Activated CD8-positive, alpha-beta memory T cell treated with anti-CD3 and anti-CD28 coated beads for 24 hours (primary cell): ENCODE measurements around the gene ZNF276.
A peak's percentile ranks its signal among the peaks of the same experiment; 100 is the strongest.
"Not testable (repeated sequence)": the region's sequence is repeated elsewhere in the genome, so short reads cannot be mapped to it uniquely, and the experiment has no call there.

Source experiments
- DNase-seq: peaks from one replicate; pipeline ENCODE4 v3.0.0-alpha.2; 2020

ZNF276 gene

GRCh38 chr16:89720813-89721545, at the start of gene ZNF276, which contains the start of gene VPS9D1:
TSS of gene ZNF276 (plus strand) at chr16:89721537. CDS start at chr16:89721641, 104 bp downstream.
TSS of gene VPS9D1 (minus strand) at chr16:89720898. CDS start at chr16:89720861, 37 bp downstream.
- DNase-seq, result peak; percentile 94

GRCh38 chr16:89671565-89671964, 49.8 kb upstream of the ZNF276 start:
- not testable (repeated sequence) for DNase-seq

- no peak for DNase-seq
These were observed 49.0 kb upstream of the ZNF276 start for GRCh38 chr16:89672177-89672941.

GRCh38 chr16:89678258-89678657, 43.1 kb upstream of the ZNF276 start:
- DNase-seq, result no peak

- DNase-seq, result no peak
These were observed 35.4 kb upstream of the ZNF276 start for GRCh38 chr16:89685916-89686315.

GRCh38 chr16:89686520-89687091, 34.7 kb upstream of the ZNF276 start, which contains the start of gene CDK10:
TSS of gene CDK10 (plus strand) at chr16:89686689. CDS start at chr16:89686711, 22 bp downstream.
- peak; percentile 99 for DNase-seq

- no peak for DNase-seq
These were observed 34.0 kb upstream of the ZNF276 start for GRCh38 chr16:89687092-89687940.

- DNase-seq, result no peak
These were observed 32.9 kb upstream of the ZNF276 start for GRCh38 chr16:89688395-89688794.

GRCh38 chr16:89689142-89689541, 32.2 kb upstream of the ZNF276 start:
- DNase-seq, result no peak

GRCh38 chr16:89689621-89690020, 31.7 kb upstream of the ZNF276 start:
- DNase-seq, result not testable (repeated sequence)

GRCh38 chr16:89690392-89690901, 30.9 kb upstream of the ZNF276 start:
- DNase-seq, result no peak

- no peak for DNase-seq
These were observed 29.9 kb upstream of the ZNF276 start for GRCh38 chr16:89691231-89691985.

- DNase-seq, result no peak
These were observed 29.3 kb upstream of the ZNF276 start for GRCh38 chr16:89691986-89692569.

- no peak for DNase-seq
These were observed 28.0 kb upstream of the ZNF276 start for GRCh38 chr16:89693289-89693731.

GRCh38 chr16:89693931-89694783, 27.2 kb upstream of the ZNF276 start:
- no peak for DNase-seq

GRCh38 chr16:89694784-89695085, 26.6 kb upstream of the ZNF276 start:
- DNase-seq, result not testable (repeated sequence)

- no peak for DNase-seq
These were observed 26.1 kb upstream of the ZNF276 start for GRCh38 chr16:89695086-89695874.

GRCh38 chr16:89695875-89696669, 25.3 kb upstream of the ZNF276 start:
- DNase-seq, result no peak
